Hematopoietic multipotent progenitor cell treated with erythropoietin and hydrocortisone succinate and interleukin-3 and kit ligand, for 15 days (in vitro differentiated cells): ENCODE data around the gene RASGEF1C.

Experiments
- DNase-seq: peaks from one replicate; pipeline ENCODE4 v3.0.0-alpha.2; 2015; ENCODE audit warnings: low spot score

The RASGEF1C gene

DNA sequence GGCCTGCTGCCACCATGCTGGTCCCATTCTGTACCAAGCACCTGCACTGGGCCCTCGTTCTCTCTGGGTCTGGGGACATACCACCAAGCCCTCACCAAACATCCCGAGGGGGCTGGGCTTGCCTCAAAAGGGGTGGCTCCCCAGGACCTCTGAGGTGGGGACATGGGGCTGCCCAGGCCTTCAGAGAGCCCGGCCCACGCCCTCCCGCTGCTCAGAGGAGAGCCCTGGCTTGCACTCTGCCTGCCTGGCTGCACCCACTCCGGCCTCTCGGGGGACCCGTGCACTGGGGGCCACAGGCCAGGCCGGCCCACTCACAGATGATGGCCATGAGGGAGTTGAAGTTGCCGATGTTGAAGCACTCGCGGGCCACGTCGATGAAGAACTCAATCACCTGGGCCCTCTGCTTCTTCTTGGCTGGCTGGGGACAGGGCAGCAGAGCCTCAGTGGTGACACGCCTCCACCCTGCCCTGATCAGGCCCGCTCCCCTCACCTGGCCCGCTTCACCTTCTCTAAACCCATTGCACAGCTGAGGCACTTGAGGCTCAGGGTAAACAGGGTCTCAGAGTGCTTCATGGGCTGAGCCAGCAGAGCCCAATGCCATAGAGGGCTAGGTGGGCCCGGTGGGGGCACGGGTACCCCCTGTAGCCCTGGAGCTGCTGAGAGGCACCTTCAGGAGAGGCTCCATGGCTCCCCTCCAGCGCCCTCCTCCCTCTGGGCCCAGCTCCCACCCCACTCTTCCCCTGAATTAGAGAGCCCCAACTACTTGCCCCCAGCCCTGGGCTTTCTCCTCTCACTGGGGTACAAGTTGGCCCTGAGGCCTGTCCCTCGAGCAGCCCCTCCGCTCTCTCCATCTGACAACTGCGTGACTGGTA lies 89.7 kb downstream of the RASGEF1C start:
- no peak for DNase-seq

DNA sequence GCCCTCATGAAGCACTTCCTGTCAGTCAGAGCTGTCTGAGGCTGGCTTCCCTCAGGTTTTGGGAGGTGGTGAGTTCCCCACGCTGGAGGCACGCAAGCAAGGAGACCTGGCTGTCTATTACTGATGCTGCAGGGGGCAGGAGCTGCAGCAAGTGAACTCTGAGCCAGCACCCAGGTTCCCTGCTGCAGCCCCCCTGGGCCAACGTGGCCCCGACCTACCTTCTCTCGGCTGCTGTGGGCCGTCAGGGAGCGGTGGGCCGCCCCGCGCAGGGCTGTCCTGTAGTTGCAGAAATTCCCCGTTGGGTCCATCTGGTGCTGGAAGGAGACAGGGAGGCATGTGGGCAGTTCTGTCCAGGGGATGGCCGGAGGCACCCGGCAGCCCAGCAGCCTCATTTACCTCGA lies 90.6 kb downstream of the RASGEF1C start:
- DNase-seq: no peak

DNA sequence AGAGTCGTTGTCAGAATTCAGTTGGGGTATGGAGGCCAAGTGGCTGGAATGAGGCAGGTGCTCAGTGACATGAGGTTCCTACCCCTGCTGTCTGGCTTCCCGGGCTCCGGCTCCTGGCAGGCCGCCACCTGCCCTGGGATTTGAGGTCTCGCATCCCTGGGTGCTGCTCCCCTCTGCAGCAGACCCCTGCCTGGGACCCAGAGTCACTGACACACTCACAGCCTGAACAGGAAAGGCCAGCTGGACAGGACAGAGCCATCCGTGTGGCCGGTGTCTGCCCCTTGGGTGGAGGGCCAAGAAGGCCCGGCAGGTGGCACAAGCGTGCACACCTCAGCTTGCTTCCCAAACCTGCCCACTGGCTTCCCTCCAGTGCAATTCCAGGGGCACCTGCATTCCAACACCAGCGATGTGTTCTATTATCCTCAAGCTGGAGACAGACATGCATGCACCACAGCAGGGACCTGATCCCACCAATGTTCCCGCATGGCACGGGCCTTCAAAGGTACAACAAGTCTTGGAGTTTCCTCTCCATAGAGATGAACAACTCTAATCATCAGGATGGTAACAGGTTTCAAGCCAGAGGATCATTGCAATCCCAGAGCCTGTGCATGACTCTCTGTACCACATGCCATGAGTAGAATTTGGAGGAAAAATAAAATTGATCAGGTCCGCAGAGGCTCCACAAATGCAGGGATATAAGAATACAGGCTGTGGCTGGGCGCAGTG lies 91.8 kb downstream of the RASGEF1C start:
- DNase-seq: no peak

DNA sequence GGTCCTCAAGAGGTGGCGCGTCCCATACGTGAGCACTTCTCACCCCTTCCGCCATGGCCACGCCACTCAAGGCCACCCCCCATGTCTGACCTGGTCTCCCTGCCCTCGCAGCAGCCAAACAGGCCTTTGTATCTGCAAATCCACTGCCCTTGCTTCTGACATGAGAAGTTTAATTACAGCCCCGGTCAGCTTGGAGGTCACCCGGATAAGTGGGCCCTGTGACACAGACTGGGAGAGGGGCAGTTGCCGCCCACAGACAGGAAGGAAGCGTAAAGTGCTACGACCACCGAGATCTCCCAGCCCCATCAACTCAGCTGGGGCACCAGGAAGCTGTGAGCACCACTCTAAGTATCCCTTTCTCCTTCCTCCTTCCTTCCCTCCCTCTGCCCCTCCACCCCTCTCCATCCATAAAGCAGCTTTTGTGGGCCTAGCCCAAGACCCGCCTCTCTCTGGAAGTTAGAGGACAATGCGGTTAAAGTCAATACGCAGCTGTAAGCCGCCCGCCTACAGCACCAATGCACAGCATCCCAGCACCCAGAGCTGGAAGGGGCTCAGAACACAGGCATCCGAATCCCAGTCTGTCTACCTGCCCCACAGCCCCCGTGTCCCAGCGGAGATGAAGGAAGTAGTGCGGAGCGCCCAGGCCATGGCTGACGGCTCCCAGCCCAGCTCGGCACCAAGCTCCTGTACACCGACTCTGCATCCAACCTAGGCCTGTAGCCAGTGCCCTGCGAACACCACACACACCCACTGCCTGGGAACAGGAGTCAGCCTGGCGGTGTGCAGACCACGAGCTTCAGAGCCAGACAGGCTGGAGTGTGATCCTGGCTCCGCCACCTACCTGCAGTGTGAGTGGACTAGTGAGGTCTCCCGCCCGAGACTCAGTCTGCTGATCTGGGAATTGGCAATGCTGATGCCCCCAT lies 92.7 kb downstream of the RASGEF1C start:
- no peak for DNase-seq

- DNase-seq: no peak
These were observed 93.5 kb downstream of the RASGEF1C start for GRCh38 chr5:180115326-180116076.

DNA sequence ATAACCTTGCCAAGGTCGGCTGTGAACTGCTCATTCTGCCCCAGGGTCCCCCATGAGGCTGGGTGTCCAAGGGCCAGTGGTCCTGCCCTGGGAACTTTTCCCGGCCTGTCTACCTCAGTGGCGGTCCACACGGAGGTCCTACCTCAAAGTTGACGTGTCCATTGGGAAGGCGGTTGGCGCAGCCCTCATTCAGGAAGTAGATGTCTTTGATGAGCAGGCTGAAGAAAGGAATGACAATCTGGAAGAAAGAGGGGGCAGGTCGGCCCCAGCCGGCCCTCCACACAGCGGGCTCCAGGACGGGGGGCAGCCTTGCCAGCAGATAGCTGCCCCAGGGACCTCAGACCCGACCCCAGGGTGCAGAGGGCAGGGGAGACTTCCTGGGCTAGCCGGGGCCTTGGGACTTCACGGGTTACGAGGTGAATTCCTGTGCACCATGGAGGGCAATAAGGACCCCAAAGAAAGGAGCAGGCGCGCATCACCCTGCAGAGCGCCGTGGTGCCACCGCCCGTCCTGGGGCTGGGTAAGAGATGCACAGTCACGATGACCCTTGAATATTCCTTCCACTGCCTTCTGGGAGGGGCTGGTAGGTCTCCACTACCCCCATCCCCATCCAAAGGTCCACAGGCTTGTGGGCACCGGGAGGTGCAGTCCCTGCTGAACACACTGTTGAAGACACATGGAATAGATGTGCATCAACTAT lies 94.6 kb downstream of the RASGEF1C start:
- DNase-seq: no peak

DNA sequence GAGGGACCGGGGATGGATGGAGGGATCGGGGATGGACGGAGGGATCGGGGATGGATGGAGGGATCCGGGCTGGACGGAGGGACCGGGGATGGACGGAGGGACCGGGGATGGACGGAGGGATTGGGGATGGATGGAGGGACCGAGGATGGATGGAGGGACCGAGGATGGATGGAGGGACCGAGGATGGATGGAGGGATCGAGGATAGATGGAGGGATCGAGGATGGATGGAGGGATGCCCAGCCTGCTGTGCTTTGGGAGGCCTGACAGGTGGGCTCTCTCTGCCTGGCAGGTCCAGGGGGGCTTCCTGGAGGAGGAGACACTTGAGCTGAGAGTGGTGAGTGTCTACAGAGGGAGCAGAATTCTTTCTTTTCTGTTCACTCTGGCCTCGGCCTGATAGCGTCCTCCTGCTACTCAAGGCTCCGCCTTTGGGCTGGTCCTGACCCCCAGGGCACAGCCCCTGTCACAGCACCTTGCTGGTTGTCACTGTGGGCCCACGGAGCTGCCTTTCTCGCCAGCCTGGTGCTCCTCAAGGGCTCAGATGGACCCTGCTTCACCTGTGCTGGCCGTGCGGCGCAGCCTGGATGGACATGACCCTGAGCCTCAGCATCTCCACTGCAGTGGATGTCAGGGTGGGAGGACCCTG lies 95.2 kb downstream of the RASGEF1C start:
- DNase-seq: no peak

GRCh38 chr5:180112181-180112861 lies 96.7 kb downstream of the RASGEF1C start:
- DNase-seq: no peak

DNA sequence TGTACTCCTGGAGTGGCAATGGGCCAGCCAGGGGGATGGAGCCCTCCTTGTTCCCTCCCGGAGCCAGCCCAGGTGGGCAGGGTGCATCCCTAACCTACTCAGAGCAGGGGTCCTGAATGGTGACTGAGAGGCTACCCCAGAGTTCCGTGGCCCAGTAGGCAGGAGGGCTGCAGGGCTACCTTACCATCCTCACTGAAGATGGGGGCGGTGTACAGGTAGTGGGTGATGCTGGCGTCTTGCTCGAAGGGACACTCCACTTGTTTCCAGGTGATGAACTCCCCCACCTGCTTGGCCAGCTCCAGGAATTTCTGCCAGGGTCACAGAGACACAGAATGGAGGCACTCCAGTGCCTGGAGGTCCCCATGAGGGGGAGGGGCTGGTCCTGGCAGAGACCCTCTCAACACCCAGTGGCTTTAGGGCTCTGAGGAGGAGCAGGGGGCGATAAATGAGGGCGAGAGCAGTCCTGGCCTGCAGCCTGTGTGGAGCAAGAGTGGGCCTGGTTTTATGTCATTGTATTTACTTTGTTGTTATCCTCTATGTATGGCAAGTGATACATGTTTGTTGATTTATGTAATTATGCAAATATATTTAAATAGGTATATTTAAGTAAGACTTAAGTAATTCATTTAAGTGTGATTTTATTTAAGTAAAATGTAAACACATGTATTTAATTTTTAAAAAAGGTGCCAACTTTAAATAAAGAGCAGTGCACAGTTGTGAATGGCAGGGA lies 97.6 kb downstream of the RASGEF1C start:
- DNase-seq: no peak

DNA sequence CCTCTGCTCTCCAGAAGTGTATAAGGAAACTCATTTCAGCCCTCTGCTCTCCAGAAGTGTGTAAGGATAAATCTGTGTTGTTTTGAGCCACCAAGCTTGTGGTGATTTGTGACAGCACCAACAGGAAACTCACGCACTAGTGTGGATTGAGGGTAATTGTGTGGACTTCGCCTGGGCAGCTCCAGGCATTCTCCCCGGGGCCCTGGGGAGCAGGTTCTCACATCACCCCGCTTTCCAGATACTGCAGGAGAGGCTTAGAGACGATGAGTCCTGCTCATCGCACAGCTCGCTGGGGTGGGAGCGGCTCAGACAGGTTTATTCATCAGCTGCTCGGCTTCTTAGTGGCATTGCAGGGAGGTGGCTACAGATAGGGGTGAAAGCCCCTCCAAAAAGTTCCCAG lies 99.1 kb downstream of the RASGEF1C start:
- no peak for DNase-seq

DNA sequence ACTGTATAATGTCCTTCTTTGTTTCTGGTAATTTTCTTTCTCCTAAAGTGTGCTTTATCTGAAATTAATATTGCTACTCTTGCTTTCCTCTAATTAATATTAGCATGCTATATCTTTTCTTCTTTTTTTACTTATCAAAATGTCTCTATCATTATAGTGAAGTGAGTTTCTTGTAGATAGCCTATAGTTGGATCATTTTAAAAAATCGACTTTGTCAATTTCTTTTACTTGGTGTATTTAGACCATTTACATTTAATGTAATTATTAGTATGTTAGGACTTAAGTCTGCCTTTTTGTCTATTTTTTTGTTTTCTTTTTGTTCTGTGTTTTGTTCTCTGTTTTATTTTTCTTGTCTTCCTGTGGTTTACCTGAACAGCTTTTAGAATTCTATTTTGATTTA lies 102.0 kb downstream of the RASGEF1C start:
- DNase-seq: no peak

DNA sequence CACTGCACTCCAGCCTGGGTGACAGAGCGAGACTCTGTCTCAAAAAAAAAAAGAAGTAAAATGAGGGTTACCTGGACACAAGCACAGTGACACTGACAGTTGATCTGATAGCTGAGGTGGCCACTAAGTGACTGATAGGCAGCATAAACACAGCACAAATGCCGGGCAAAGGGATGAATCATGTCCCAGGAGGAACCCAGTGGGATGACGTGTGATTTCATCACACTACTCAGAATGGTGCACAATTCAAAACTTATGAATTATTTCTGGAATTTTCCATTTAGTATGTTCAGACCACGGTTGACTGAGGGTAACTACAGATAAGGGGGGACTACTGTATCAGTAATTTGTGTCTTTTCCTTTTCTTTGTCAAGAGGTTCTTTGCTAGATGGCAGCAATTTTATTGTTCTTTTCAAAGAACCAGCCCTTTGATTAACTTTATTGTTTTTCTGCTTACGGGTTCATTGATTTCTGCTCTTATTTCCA lies 103.1 kb downstream of the RASGEF1C start:
- DNase-seq: no peak

- no peak for DNase-seq
These were observed 104.9 kb downstream of the RASGEF1C start for GRCh38 chr5:180104168-180104530.

- DNase-seq: no peak
These were observed 105.4 kb downstream of the RASGEF1C start for GRCh38 chr5:180103487-180104167.

GRCh38 chr5:180102636-180103035 lies 106.4 kb downstream of the RASGEF1C start:
- no peak for DNase-seq

DNA sequence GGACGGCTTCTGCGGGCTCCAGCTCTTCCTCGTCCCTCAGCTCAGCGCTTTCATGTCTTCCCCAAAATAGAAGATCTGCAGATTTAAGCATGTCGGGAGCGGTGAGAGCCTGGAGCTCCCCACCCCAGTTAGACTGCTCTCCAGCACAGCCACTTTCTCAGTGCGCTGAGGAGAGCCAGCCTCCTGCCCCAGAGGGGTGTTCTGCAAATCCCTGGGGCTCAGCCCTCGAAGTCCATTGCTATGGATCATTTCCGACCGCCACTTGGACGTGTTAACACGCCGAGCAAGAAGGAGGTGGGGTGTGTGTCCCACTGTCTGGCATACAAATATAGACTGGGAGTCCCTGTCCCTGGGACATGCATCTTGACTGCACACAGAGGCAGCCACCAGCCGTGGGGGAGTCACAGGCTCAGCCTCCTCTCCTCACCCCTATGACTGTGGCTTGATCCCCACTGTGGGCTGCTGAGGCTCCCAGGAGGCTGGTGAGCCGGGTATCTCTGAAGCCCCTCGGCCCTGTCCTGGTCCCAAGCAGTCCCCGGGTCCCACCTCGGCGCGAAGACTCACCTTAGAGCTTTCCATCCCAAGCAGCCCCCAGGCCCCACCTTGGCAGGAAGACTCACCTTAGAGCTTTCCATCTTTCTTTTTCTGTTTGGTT lies 107.4 kb downstream of the RASGEF1C start:
- no peak for DNase-seq

GRCh38 chr5:180100621-180101450 lies 108.2 kb downstream of the RASGEF1C start:
- no peak for DNase-seq
